ENCODE measurements around the gene ZNG1E.
A peak's percentile ranks its signal among the peaks of the same experiment; 100 is the strongest.
"Not testable (repeated sequence)": the region's sequence is repeated elsewhere in the genome, so short reads cannot be mapped to it uniquely, and the experiment has no call there.

The ZNG1E gene

DNA sequence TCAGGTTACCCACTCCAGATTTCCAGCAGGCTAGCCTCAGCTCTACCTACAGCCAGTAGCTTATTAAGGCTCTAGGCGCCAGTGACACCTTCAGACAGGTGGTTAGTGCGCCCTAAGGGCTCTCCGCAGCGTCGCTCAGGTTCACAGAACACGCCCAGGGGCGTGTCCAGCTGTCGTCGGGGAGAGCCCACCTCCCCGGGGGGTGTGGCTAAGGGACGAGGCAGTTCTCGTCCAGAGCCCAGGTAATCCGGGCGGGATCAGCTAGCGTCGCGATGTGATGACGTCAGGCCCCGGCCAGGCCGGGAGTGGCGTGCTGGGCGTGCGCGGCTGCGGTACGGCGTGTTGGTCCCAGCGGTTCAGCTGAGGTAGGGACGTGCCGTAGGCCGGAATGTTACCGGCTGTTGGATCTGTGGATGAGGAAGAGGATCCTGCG lies at the start of gene ZNG1E:
Gene ZNG1E, plus strand, starts transcription at position 340 of the 433 bp plus-strand sequence. Its CDS starts 49 bp downstream, at position 389.
- peak; percentile 85 for DNase-seq

DNA sequence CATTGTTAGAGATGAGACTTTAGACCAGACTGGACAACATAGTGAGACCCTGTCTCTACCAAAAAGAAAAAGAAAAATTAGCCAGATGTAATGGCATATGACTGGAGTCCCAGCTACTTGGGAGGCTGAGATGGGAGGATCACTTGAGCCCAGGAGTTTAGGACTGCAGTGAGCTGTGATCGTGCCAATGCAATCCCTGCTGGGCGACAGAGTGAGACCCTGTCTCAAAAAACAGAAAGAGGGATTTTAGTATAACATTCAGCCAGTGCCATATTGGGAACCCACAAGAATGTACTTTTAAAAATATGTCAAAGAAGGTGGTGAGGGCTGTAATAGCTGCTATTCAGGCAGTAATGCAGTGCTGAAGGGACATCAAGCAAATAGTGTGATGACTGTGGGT lies 2.1 kb upstream of the ZNG1E start:
- DNase-seq: not testable (repeated sequence)

GRCh38 chr9:65675018-65675417 lies 710 bp upstream of the ZNG1E start:
- DNase-seq: not testable (repeated sequence)

GRCh38 chr9:65676389-65676788 lies 661 bp downstream of the ZNG1E start:
- DNase-seq: peak; percentile 13

DNA sequence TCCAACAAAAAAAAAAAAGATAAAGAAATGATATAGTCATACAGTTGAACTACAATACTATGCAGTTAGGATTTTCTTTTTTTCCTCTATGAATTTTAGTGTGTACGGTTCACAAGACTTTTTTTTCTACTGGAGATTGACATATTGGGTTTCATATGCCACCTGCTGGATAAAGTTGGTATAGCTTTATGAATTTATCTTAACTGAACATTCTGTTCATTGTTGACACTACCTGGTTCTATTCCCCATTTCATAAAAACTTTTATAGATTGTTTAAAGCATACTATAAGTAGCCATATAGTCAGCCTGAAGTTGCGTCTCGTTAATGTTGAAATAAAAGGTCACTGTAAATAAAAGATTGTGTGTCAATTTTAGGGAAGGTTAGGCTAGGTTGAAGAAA lies 2.8 kb downstream of the ZNG1E start:
- DNase-seq: not testable (repeated sequence)

- not testable (repeated sequence) for DNase-seq
Measured at GRCh38 chr9:65703550-65703949, 27.8 kb downstream of the ZNG1E start.

GRCh38 chr9:65714445-65714844 lies 38.7 kb downstream of the ZNG1E start:
- not testable (repeated sequence) for DNase-seq

GRCh38 chr9:65737096-65737564 lies 61.4 kb downstream of the ZNG1E start, which contains the start of gene FOXD4L4:
TSS of gene FOXD4L4 (plus strand) at chr9:65737146. CDS start at chr9:65737146, 0 bp downstream.
- DNase-seq: not testable (repeated sequence)

DNA sequence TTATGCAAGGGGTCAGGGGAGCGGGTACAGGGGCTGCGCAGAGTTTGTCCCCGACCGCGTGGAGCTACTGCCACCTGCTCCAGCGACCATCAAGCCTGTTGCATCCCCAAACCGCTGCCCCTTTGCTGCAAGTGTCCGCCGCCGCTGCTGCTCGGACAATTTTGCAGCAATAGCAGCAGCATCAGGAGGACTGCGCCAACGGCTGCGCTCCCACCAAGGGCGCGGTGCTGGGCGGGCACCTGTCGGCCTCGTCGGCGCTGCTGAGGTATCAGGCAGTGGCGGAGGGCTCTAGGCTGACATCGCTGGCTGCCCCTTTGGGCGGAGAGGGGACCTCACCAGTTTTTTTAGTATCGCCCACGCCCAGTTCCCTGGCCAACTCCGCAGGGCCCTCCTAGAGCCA lies 62.4 kb downstream of the ZNG1E start:
- not testable (repeated sequence) for DNase-seq

Data from CD4-positive, alpha-beta T cell treated with Interferon gamma for 1 hour (primary cell).